MM.1S (cell line): ENCODE data around the gene CCDC85B.

ENCODE experiments used
- EZH2 ChIP-seq: fragments of 300-600 bp; sonication (generic); optimal IDR thresholded peaks from 2 replicates; pipeline ENCODE3; 2017; ENCODE audit warnings: low read depth, mild to moderate bottlenecking, antibody characterized with exemption, low read length, mixed read lengths
- EZH2phosphoT487 ChIP-seq: fragments of 300-600 bp; sonication (generic); IDR thresholded peaks from 2 replicates; pipeline ENCODE4 v1.6.1; 2018; ENCODE audit warnings: antibody characterized with exemption, low read length
- TF ChIP-seq, protein P1 (sequence below): fragments of 300-600 bp; sonication (generic); IDR thresholded peaks from 2 replicates; pipeline ENCODE4 v1.5.1; 2016; ENCODE audit warnings: antibody characterized with exemption, low read length, mixed read lengths

DNA sequence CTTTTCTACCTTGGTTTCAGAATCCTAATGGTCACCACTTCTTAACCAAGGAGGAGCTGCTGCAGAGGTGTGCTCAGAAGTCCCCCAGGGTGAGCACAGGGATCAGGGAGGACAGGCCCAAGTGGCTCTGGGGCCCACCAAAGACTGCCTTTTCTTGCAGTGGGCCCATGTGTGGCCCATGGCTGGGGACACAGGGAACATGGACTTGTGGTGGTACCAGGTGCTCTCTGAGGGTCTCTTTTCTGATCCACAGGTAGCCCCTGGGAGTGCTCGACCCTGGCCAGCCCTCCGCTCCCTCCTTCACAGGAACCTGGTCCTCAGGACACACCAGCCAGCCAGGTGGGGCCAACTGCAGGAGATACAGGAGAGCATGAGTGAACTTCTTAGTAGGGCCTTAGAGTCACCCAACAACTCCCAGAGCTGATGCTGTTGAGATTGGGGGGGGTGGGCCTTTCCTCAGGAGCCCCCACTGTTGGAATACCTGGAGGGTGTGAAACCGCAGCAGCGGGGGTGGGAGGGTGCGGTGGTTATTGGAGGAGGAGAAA lies 28.2 kb upstream of the CCDC85B start:
- TF ChIP-seq, protein P1, sequence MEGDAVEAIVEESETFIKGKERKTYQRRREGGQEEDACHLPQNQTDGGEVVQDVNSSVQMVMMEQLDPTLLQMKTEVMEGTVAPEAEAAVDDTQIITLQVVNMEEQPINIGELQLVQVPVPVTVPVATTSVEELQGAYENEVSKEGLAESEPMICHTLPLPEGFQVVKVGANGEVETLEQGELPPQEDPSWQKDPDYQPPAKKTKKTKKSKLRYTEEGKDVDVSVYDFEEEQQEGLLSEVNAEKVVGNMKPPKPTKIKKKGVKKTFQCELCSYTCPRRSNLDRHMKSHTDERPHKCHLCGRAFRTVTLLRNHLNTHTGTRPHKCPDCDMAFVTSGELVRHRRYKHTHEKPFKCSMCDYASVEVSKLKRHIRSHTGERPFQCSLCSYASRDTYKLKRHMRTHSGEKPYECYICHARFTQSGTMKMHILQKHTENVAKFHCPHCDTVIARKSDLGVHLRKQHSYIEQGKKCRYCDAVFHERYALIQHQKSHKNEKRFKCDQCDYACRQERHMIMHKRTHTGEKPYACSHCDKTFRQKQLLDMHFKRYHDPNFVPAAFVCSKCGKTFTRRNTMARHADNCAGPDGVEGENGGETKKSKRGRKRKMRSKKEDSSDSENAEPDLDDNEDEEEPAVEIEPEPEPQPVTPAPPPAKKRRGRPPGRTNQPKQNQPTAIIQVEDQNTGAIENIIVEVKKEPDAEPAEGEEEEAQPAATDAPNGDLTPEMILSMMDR, result no peak
- no peak for TF ChIP-seq EZH2
- no peak for TF ChIP-seq EZH2phosphoT487
